ENCODE measurements around the gene WNT3A.

WNT3A gene

DNA sequence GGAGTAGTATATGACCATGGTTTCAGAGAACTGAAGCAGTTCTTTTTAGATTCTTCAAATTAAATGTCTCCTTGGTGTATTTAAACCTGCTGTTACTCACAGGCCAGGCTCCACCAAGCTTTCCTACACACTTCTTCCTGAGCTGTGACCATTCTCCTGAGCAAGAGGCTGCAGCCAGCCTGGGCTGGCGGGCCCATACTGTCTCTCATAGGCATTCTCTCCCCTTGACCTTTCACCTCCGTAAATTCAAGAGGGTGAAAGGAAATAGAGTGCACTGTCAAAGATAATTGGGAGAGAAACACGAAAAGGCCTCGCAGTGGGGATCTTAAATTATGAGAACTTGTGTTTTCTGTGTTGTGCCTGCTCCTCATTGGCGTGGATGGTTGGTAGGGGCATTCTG, 78.0 kb downstream of the WNT3A start:
- peaks cover 25% of the 10 kb centered on the region for H3K36me3 ChIP-seq (ENCODE audit: control insufficient read depth, insufficient read depth, low read length)
- peaks cover 42% of the 10 kb centered on the region for H3K4me1 ChIP-seq (ENCODE audit: control insufficient read depth, insufficient read depth, low read length)
- H3K9ac ChIP-seq (ENCODE audit: low read length): peak overlapping the region; percentile 94
- no peaks in the 10 kb centered on the region for H3K9me3 ChIP-seq (ENCODE audit: control insufficient read depth, insufficient read depth, low read depth, low read length)
- peak overlapping the region; percentile 100 for H3K4me3 ChIP-seq (ENCODE audit: low read depth, low read length)
- no peak overlapping the region for H3K27ac ChIP-seq (ENCODE audit: low read depth, low read length)
- H3K27me3 ChIP-seq (ENCODE audit: control insufficient read depth, insufficient read depth, low read length): peaks cover 1% of the 10 kb centered on the region; the same call in 1 of the 2 replicates

DNA sequence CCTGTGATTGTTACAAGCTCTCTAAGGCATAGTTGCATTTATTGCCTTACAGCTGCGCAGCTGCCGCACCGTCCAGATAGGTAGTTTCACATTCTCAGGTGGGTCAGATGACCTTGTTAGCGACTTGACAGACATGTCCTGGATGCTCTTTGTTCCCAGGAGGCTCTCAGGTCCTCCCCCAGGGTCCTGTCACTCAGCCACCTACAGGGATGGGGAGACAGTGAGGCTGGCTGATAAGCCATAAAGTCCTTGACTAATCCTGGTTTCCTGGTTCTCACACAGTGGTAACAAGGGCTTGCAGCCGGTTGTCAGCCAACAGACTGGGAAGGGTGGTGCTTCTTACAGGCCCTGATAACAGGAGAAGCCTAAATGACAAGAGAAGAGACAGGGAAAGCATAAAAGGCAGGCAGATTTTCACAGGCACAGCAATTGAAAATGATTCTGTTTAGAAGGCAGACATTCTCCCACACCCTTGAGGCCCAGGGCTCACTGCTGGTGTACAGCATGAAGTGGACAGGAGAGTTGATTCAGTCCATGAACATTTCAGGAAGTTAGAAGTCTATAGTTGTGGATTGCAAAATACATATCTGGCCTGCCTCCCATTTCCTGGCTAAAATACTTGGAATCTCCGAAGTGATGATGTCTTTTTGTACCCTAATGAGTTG, 78.6 kb downstream of the WNT3A start:
- H3K27me3 ChIP-seq (ENCODE audit: control insufficient read depth, insufficient read depth, low read length): no peaks in the 10 kb centered on the region
- H3K9ac ChIP-seq (ENCODE audit: low read length): peak overlapping the region; percentile 94
- H3K27ac ChIP-seq (ENCODE audit: low read depth, low read length): no peak overlapping the region
- no peaks in the 10 kb centered on the region for H3K9me3 ChIP-seq (ENCODE audit: control insufficient read depth, insufficient read depth, low read depth, low read length)
- H3K36me3 ChIP-seq (ENCODE audit: control insufficient read depth, insufficient read depth, low read length): peaks cover 27% of the 10 kb centered on the region
- H3K4me1 ChIP-seq (ENCODE audit: control insufficient read depth, insufficient read depth, low read length): peaks cover 42% of the 10 kb centered on the region
- H3K4me3 ChIP-seq (ENCODE audit: low read depth, low read length): peak overlapping the region; percentile 100

DNA sequence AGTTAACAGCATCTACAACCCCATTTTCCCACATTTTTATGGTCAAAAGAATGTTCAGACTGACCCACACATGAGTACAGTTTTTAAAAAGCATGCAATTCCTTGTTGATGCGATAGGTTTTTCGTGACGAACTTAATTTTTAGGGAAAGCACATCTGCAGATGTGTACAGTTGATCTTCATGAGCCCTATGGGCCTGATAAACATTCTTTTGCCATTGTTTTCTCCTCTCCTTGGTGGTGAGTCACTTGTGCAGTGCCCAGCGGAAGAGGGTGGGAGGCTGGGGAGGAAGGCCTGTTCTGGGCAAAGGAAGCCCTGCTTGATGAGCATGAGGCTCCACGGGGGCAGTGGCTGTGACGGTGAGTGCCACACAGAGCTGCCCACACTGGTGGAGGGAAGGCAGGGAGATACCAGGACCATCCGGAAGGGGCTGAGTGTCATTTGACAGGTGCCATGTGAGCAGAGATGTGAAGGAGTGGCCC, 81.0 kb downstream of the WNT3A start:
- Histone ChIP-seq H3K9ac (ENCODE audit: low read length) (no peak overlapping the region), H3K27ac (ENCODE audit: low read depth, low read length) (no peak overlapping the region), H3K4me3 (ENCODE audit: low read depth, low read length) (no peak overlapping the region), H3K36me3 (ENCODE audit: control insufficient read depth, insufficient read depth, low read length) (peaks cover 44% of the 10 kb centered on the region), H3K4me1 (ENCODE audit: control insufficient read depth, insufficient read depth, low read length) (peaks cover 36% of the 10 kb centered on the region), H3K27me3 (ENCODE audit: control insufficient read depth, insufficient read depth, low read length) (no peaks in the 10 kb centered on the region), H3K9me3 (ENCODE audit: control insufficient read depth, insufficient read depth, low read depth, low read length) (no peaks in the 10 kb centered on the region)

DNA sequence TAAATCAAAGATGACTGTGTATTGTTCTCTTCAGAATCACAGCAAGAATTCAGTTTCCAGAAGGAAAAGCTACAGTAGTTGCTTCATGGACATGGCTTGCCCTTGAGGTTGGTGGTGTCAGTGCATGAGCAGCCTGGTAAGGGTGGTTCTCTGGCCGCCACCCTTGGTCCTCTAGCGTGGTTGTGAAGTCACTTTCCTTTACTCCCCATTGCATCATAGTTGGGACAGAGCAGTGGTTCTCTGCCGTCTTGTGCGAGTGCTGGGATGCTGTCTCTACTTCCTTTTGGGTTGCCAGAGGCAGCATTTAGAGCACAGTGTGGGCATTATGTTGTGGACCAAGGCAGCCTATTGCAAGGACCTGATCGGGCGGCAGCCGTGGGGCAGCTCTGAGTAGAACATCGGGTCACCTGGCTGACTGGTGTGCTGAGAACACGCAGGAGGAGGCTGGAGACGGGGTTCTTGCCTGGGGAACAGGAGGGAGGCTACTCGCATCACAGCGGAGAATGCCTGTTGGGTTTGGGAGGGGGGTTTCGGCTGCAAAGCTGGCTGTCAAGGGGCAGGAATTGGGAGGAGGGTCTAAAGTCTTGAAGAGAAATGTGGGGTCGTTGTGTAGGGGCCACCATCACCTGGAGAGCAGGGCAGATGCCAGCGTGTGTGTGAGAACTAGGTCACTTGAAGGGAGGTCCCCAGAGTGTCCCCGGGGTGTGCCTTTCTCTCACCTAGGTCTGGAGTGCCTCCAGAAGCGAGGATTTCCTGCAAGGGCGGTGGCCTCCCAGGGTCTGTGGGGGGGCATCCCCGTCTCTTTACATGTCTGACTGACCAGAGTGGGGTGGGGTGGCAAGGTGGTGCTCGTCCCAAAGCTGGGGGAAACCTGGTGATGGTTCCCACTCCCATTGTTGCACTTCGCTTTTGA, 82.0 kb downstream of the WNT3A start:
- H3K4me3 ChIP-seq (ENCODE audit: low read depth, low read length): no peak overlapping the region
- H3K4me1 ChIP-seq (ENCODE audit: control insufficient read depth, insufficient read depth, low read length): peaks cover 36% of the 10 kb centered on the region
- H3K27me3 ChIP-seq (ENCODE audit: control insufficient read depth, insufficient read depth, low read length): no peaks in the 10 kb centered on the region
- H3K9ac ChIP-seq (ENCODE audit: low read length): no peak overlapping the region
- H3K36me3 ChIP-seq (ENCODE audit: control insufficient read depth, insufficient read depth, low read length): peaks cover 49% of the 10 kb centered on the region
- peaks cover 5% of the 10 kb centered on the region; the same call in 1 of the 2 replicates for H3K9me3 ChIP-seq (ENCODE audit: control insufficient read depth, insufficient read depth, low read depth, low read length)
- no peak overlapping the region for H3K27ac ChIP-seq (ENCODE audit: low read depth, low read length)

DNA sequence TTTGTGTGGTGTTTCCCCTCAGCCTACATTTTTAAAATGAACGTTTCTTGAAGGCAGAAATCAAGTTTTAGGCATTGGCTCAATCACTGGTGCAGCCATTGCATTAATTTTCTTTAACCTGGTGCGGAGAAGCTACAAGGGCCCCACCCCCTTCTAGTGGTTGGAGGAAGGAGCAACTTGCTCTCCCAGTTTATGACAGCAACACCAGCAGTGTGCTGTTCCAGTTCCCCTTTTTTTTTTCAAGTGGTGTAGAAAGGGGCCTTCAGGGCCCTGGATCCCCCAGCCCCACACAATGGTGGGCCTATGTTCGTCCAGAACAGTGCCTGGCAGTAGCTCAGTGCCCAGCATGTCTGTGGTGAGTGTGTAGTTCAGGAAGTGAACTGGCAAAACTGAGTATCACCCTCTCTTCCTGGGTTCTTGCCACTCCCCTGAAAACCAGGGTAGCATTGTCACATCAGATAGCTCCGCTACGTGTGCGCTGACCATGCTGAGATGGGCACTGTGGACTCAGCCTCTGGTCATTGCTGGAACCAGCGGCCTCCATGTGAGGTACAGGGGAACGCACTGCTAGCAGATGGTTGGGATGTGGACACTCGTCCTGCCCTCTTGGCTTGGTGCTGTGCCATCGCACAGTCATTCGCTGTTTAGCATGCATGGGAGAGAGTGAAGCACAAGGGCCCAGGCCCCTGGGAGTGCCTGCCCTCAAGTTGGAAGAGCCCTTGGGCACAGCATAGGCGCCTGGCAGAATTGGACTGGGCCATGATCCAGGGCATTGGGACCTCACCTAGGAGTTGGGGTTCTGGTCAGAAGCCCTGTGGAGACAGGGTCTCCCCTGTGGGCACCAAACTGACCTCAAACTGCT, 83.0 kb downstream of the WNT3A start:
- H3K9me3 ChIP-seq (ENCODE audit: control insufficient read depth, insufficient read depth, low read depth, low read length): peaks cover 12% of the 10 kb centered on the region; the same call in 1 of the 2 replicates
- peaks cover 53% of the 10 kb centered on the region for H3K36me3 ChIP-seq (ENCODE audit: control insufficient read depth, insufficient read depth, low read length)
- no peak overlapping the region for H3K9ac ChIP-seq (ENCODE audit: low read length)
- no peak overlapping the region for H3K4me3 ChIP-seq (ENCODE audit: low read depth, low read length)
- peaks cover 28% of the 10 kb centered on the region for H3K4me1 ChIP-seq (ENCODE audit: control insufficient read depth, insufficient read depth, low read length)
- H3K27me3 ChIP-seq (ENCODE audit: control insufficient read depth, insufficient read depth, low read length): no peaks in the 10 kb centered on the region
- no peak overlapping the region for H3K27ac ChIP-seq (ENCODE audit: low read depth, low read length)

DNA sequence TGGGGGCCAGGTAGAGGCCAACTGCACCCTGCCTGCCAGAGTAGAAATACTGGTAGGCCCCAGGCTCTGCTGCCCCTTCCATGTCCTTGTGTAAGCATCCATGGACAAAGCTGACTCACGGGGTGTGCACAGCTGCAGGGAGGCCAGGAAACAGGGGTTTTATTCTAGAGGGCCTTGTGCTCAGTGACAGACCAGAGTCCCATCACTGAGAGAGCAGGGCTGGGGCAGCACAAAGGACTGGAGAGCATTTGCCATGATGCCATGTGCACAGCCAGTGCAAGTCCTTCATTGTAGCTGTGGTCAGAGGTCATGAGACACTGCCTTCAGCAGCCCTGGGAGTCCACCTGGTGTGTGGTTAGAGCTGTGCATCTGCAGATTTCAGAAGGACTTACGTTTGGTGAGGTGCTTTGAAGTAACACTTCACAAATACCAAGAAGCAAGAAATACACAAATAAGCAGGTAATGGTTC, 83.8 kb downstream of the WNT3A start:
- no peak overlapping the region for H3K27ac ChIP-seq (ENCODE audit: low read depth, low read length)
- H3K9ac ChIP-seq (ENCODE audit: low read length): no peak overlapping the region

DNA sequence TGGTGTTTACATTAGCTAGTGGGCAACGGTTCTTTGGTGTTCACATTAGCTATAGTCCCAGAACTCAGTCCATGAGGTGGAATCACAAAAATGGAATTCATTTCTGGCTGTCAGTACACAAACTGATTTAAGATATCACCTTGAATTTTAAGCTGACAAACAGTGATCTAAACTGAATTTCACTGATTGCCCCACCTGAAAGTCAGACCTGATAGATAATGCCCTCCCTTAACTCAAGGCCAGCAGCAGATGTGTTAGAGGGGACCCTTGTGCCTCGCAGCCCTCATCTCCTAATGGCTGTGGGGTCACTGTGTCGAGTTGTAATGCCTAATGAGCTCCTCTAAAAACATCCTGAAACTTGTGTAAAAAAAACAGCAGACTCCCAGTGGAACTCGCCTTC, 84.3 kb downstream of the WNT3A start:
- Histone ChIP-seq H3K27ac (ENCODE audit: low read depth, low read length) (no peak overlapping the region), H3K9ac (ENCODE audit: low read length) (no peak overlapping the region), H3K27me3 (ENCODE audit: control insufficient read depth, insufficient read depth, low read length) (no peaks in the 10 kb centered on the region), H3K36me3 (ENCODE audit: control insufficient read depth, insufficient read depth, low read length) (peaks cover 54% of the 10 kb centered on the region), H3K4me3 (ENCODE audit: low read depth, low read length) (no peak overlapping the region), H3K9me3 (ENCODE audit: control insufficient read depth, insufficient read depth, low read depth, low read length) (peaks cover 12% of the 10 kb centered on the region; the same call in 1 of the 2 replicates), H3K4me1 (ENCODE audit: control insufficient read depth, insufficient read depth, low read length) (peaks cover 15% of the 10 kb centered on the region; the same call in 1 of the 2 replicates)

More for the DNA sequence above, 83.8 kb downstream of the WNT3A start:
- Histone ChIP-seq H3K4me3 (ENCODE audit: low read depth, low read length) (no peak overlapping the region), H3K9me3 (ENCODE audit: control insufficient read depth, insufficient read depth, low read depth, low read length) (peaks cover 12% of the 10 kb centered on the region; the same call in 1 of the 2 replicates), H3K4me1 (ENCODE audit: control insufficient read depth, insufficient read depth, low read length) (peaks cover 19% of the 10 kb centered on the region; the same call in 1 of the 2 replicates), H3K27me3 (ENCODE audit: control insufficient read depth, insufficient read depth, low read length) (no peaks in the 10 kb centered on the region), H3K36me3 (ENCODE audit: control insufficient read depth, insufficient read depth, low read length) (peaks cover 49% of the 10 kb centered on the region)

DNA sequence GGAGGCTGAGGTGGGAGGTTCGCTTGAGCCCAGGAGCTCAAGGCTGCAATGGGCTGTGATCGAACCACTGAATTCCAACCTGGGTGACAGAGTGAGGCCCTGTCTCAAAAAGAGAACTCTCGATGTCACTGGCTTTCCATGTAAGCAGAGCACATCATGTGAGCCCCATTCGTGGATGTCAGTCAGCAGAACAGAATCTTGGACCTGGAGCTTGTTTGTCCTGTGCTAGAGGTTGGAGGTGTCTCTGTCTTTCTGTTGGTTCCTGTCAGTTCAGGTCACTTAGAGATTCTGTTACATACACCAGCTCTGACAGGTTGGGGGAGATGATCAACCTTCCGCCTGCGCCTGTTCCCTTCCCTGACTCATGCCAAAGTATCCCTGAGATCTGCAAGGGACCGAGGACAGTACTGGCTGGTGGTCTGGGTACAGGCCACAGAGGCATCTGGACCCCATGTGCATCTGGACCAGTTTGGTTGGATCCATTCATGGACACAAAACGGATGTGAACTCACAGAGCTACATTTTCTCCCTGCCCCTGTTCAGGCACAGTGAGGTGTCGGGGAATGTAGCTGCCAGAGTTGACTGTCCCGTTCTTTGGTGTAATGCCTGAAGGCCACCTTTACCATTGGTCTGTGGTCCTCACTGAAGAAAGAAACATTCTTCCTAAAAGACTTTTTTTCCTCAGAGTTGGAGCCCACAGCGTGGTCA, 85.7 kb downstream of the WNT3A start:
- Histone ChIP-seq H3K27ac (ENCODE audit: low read depth, low read length) (no peak overlapping the region), H3K4me1 (ENCODE audit: control insufficient read depth, insufficient read depth, low read length) (peaks cover 8% of the 10 kb centered on the region; the same call in 1 of the 2 replicates), H3K4me3 (ENCODE audit: low read depth, low read length) (no peak overlapping the region), H3K27me3 (ENCODE audit: control insufficient read depth, insufficient read depth, low read length) (no peaks in the 10 kb centered on the region), H3K9me3 (ENCODE audit: control insufficient read depth, insufficient read depth, low read depth, low read length) (peaks cover 12% of the 10 kb centered on the region; the same call in 1 of the 2 replicates), H3K9ac (ENCODE audit: low read length) (no peak overlapping the region), H3K36me3 (ENCODE audit: control insufficient read depth, insufficient read depth, low read length) (peaks cover 68% of the 10 kb centered on the region)

DNA sequence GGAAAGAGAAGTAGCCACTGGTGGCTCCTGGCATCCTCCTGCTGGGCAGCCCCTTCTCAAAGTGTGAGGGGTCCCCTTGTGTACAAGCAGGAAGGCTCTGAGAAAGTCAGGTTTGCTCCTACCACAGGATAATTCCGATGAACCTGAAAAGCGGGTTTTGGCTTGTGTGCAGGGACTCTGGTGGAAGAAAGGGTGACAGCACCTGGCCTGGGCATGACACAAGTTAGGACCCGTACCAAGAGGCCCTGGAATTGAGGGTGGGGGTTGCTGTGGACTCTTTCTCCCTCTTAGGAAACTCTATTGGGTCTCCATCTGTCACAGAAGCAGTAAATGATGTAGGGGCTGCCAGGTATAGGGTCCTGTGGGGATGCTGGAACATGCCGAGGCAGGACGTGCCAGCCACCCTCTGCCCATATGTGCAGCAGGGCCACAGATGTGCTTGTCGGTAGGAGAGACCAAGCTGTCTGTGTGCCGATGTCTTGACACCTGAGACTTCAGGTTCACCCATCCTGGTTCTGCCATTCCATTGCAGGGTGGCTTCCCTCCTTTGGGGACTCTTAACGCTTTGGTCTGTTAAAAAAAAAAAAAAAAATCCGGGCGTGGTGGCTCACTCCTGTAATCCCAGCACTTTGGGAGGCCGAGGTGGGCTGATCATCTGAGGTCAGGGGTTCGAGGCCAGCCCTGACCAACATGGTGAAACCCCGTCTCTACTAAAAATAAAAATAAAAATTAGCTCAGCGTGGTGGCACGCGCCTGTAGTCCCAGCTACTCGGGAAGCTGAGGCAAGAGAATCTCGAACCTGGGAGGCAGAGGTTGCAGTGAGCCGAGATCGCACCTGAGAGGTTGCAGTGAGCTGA, 86.5 kb downstream of the WNT3A start:
- no peak overlapping the region for H3K27ac ChIP-seq (ENCODE audit: low read depth, low read length)
- H3K4me1 ChIP-seq (ENCODE audit: control insufficient read depth, insufficient read depth, low read length): peaks cover 3% of the 10 kb centered on the region; the same call in 1 of the 2 replicates
- H3K9ac ChIP-seq (ENCODE audit: low read length): no peak overlapping the region
- no peaks in the 10 kb centered on the region for H3K27me3 ChIP-seq (ENCODE audit: control insufficient read depth, insufficient read depth, low read length)
- H3K36me3 ChIP-seq (ENCODE audit: control insufficient read depth, insufficient read depth, low read length): peaks cover 70% of the 10 kb centered on the region
- no peak overlapping the region for H3K4me3 ChIP-seq (ENCODE audit: low read depth, low read length)
- peaks cover 12% of the 10 kb centered on the region; the same call in 1 of the 2 replicates for H3K9me3 ChIP-seq (ENCODE audit: control insufficient read depth, insufficient read depth, low read depth, low read length)
